Type B pancreatic cell (in vitro differentiated cells): ENCODE results near the gene ORAI2. TPM values are rescaled to one million over a fixed set of nuclear protein-coding genes. Genes with fewer than 3 reads are reported as not detected.

Source experiments
- DNase-seq: peaks from one replicate; pipeline ENCODE4 v3.0.0; 2021; ENCODE audit warnings: mixed read lengths; ENCODE audit not compliant: unreplicated experiment; ENCODE audit errors: extremely low spot score
- H3K27ac Mint-ChIP-seq: 2 replicates; pipeline ENCODE4 v1.8.0; 2021; ENCODE audit warnings: mild to moderate bottlenecking, mixed read lengths
- H3K27me3 Mint-ChIP-seq: 2 replicates; pipeline ENCODE4 v1.8.0; 2021; ENCODE audit warnings: mixed read lengths
- H3K36me3 Mint-ChIP-seq: 2 replicates; pipeline ENCODE4 v1.8.0; 2021; ENCODE audit warnings: mixed read lengths
- H3K4me1 Mint-ChIP-seq: one replicate; pipeline ENCODE4 v1.8.0; 2021; ENCODE audit warnings: mixed read lengths; ENCODE audit not compliant: unreplicated experiment
- H3K4me3 Mint-ChIP-seq: 2 replicates; pipeline ENCODE4 v1.8.0; 2021; ENCODE audit warnings: mild to moderate bottlenecking, mixed read lengths
- H3K9me3 Mint-ChIP-seq: 2 replicates; pipeline ENCODE4 v1.8.0; 2021; ENCODE audit warnings: mixed read lengths
- CTCF ChIP-seq: fragments of 200-600 bp; sonication (generic); conservative IDR thresholded peaks from 2 replicates; pipeline ENCODE4 v1.5.0; 2021; ENCODE audit warnings: antibody characterized with exemption, mild to moderate bottlenecking
- total RNA-seq: library from RNA; stranded (reverse); gene quantifications from 2 replicates; pipeline ENCODE4 v1.2.1, GENCODE V29; 2021; ENCODE audit warnings: low replicate concordance

Gene ORAI2
- total RNA-seq, 1 donor from 2014 or later, result 34.9 TPM

GRCh38 chr7:102468478-102469350, 35.3 kb downstream of the ORAI2 start:
- H3K9me3 Mint-ChIP-seq, result no peaks in the 10 kb centered on the region
- TF ChIP-seq CTCF, result no peak
- peaks cover 4% of the 10 kb centered on the region for H3K4me1 Mint-ChIP-seq
- no peak overlapping the region for H3K4me3 Mint-ChIP-seq
- no peaks in the 10 kb centered on the region for H3K36me3 Mint-ChIP-seq
- H3K27me3 Mint-ChIP-seq, result no peaks in the 10 kb centered on the region
- H3K27ac Mint-ChIP-seq, result no peak overlapping the region
- DNase-seq, result peak; percentile 68

- no peak for TF ChIP-seq CTCF
- no peaks in the 10 kb centered on the region for H3K4me1 Mint-ChIP-seq
- H3K4me3 Mint-ChIP-seq, result no peak overlapping the region
- H3K27ac Mint-ChIP-seq, result no peak overlapping the region
- H3K27me3 Mint-ChIP-seq, result no peaks in the 10 kb centered on the region
- no peaks in the 10 kb centered on the region for H3K36me3 Mint-ChIP-seq
- peak; percentile 64 for DNase-seq
- no peaks in the 10 kb centered on the region for H3K9me3 Mint-ChIP-seq
Observed at GRCh38 chr7:102469351-102469971, 36.1 kb downstream of the ORAI2 start.

- peak; percentile 52 for DNase-seq
- no peak for TF ChIP-seq CTCF
- no peaks in the 10 kb centered on the region for H3K4me1 Mint-ChIP-seq
- no peak overlapping the region for H3K27ac Mint-ChIP-seq
- H3K36me3 Mint-ChIP-seq, result no peaks in the 10 kb centered on the region
- H3K27me3 Mint-ChIP-seq, result no peaks in the 10 kb centered on the region
- H3K4me3 Mint-ChIP-seq, result no peak overlapping the region
- no peaks in the 10 kb centered on the region for H3K9me3 Mint-ChIP-seq
Observed at GRCh38 chr7:102469972-102470825, 36.8 kb downstream of the ORAI2 start.

GRCh38 chr7:102471791-102472125, 38.4 kb downstream of the ORAI2 start:
- no peak for TF ChIP-seq CTCF
- peak; percentile 62 for DNase-seq
- Mint-ChIP-seq H3K4me1 (no peaks in the 10 kb centered on the region), H3K9me3 (no peaks in the 10 kb centered on the region), H3K36me3 (no peaks in the 10 kb centered on the region), H3K4me3 (no peak overlapping the region), H3K27me3 (no peaks in the 10 kb centered on the region), H3K27ac (no peak overlapping the region)

- Mint-ChIP-seq H3K36me3 (no peaks in the 10 kb centered on the region), H3K4me1 (no peaks in the 10 kb centered on the region), H3K4me3 (no peak overlapping the region), H3K9me3 (no peaks in the 10 kb centered on the region), H3K27ac (no peak overlapping the region), H3K27me3 (no peaks in the 10 kb centered on the region)
- no peak for TF ChIP-seq CTCF
- peak; percentile 65 for DNase-seq
Observed at GRCh38 chr7:102472126-102473041, 39.0 kb downstream of the ORAI2 start.
